HG03432 (cell line): ENCODE data around the gene EBI3.
"Not testable (repeated sequence)": the region's sequence is repeated elsewhere in the genome, so short reads cannot be mapped to it uniquely, and the experiment has no call there.

Source experiments
- ATAC-seq: cut with Tn5 transposase; IDR thresholded peaks from one replicate; pipeline ENCODE4 v1.9.1; 2021; ENCODE audit warnings: mild to moderate bottlenecking, moderate library complexity; ENCODE audit not compliant: unreplicated experiment

Gene EBI3

DNA sequence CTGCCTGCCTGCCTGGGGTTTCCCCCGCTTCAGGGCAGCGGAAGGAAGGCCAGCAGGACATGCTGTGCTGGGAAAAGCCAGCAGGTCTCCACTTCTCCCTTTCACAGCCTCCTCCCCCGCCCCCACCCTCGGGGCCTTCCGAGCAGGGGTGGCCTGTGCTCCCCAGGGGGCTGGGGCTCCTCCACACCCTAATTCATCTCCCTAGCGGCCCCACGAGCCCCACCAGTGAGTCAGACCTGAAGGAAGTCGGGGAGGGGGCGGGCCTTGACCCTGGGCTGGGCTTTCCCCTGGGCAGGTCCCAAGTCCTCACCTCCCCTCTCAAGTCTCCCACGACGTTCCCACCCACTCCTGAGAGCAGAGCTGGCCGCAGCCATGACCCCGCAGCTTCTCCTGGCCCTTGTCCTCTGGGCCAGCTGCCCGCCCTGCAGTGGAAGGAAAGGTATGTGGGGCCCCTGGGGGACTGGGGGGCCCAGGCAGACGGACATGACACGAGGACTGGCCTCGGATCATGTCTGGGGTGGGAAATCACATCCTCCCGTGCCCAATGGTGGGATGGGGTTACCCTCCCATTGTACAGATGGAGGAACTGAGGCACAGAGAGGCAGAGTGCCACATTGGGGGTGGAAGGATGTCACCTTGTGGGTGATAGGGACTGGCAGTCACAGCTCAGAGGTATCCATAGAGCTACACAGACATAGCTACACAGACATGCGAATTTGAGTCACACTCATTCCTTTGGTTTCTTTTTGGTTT lies at the start of gene EBI3:
TSS of gene EBI3 (plus strand) at position 345 of the 753 bp plus-strand sequence. CDS start at position 373, 28 bp downstream.
- peak; percentile 71 for ATAC-seq

DNA sequence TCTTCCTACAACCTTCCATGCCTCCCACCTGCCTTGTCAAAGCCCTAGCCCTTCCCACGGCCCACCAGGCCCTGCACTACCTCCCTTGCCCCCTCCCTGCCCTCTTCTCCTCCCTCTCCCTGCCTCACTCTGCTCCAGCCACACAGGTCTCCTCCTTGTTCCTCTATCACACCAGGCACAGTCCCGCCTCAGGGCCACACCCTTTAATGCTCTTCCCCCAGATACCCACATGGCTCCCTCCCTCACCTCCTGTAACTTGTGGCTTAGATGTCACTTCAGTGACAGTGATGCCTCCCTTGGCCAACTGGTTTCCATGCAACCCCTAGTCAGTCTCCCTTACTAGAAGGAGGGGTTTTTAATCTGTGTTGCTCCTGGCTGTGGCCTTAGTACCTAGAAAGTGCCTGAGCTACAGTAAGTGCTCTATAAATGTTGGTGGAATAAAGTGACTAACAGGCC lies 48.2 kb upstream of the EBI3 start:
- ATAC-seq: no peak

DNA sequence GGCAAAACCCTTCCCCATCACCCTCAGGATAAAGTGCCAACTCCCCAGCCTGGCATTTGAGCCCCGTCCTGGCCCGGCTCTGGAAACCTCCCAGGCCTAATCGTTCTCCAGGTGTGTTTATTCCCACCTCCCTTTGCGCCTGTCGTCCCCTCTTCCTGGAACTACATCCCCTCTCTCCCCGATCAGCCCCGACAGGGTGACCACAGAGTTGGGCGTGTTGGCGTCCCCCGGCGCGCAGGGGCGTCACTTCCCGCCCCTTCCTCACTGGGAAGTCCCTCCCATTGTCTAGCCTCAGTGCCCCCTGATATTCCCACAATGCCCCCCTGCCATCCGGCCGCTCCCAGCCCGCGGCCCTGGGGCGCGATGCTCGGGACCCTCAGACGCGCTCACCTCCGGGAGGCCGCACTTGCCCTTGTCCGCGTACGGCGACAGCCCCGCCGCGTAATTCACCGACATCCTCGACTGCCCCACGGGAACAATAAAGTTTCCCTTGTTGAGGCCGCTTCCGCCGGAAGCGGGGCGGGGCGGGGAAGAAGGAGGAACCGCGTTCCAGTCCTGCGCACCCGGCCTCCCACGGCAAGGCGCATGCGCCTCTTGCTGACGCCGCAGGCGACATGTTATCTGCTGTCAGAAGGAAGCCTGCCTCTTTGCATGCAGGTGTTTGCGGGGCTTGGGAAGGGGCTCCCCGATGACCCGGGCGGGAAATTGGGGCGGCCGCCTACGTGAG lies 47.1 kb upstream of the EBI3 start, which contains the start of the genes ANKRD24 and SIRT6:
TSS of gene ANKRD24 (plus strand) at position 606 of the 727 bp plus-strand sequence. CDS start 3,737 bp downstream, outside the sequence.
TSS of gene SIRT6 (minus strand) at position 480 of the 727 bp plus-strand sequence. CDS start at position 456, 24 bp downstream.
- peak; percentile 76 for ATAC-seq

DNA sequence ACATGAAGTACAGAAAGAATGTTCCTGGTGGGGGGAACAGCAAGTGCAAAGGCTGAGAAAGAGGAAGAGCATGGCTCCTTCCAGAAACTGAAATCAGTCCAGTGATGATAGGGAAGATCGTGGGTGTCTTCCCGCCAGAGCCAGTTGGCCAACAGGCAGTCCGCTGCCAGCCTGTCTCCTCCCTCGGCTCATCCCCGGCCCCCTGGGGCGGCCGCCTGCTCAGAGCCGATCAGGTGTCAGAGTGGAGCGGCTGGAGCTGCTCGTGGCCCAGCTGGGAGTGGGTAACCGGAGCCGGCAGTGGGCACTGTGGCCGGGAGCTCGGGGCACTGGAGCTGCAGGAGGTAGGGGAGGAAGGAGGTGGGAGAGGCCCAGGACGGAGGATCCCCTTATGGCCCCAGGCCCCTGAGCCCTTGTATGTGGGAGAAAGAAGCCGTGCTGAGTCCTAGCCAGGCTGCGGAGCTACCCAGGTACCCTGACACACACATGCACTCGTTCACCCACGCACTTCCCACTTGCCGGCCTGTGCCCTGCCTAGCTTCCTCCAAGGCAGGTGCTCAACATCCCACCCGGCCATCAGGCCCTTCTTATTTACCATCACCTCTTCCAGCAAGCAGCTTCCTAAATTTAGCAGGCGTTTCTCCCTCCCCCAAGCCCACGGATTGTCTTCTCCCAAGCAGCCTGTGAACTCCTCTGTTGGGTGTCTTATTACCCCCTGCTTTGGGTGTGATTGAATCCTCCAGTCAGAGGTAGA lies 45.2 kb upstream of the EBI3 start:
- no peak for ATAC-seq

DNA sequence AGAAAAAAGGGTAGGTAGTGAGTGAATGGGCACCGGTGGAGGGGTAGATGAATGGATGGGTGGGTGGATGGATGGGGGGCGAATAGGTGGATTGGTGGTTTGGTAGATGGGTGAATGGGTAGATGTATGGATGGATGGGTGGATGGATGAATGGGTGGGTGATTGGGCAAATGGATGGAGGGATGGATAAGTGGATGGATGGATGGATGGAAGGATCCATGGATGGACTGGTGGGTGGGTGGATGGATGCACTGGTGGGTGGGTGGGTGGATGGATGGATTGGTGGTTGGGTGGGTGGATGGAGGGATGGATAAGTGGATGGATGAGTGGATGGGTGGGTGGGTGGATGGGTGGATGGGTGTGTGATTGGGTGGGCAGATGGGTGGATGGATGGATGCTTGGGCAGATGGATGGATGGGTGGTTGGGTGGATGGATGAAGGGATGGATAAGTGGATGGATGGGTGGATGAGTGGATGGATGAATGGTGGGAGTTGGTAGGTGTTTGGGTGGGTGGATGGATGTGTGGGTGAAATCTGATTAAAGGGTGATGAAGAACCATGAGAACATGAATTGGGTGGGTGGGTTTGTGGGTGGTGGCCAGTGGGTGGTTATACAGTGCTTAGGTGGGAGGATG lies 44.5 kb upstream of the EBI3 start:
- ATAC-seq: no peak

DNA sequence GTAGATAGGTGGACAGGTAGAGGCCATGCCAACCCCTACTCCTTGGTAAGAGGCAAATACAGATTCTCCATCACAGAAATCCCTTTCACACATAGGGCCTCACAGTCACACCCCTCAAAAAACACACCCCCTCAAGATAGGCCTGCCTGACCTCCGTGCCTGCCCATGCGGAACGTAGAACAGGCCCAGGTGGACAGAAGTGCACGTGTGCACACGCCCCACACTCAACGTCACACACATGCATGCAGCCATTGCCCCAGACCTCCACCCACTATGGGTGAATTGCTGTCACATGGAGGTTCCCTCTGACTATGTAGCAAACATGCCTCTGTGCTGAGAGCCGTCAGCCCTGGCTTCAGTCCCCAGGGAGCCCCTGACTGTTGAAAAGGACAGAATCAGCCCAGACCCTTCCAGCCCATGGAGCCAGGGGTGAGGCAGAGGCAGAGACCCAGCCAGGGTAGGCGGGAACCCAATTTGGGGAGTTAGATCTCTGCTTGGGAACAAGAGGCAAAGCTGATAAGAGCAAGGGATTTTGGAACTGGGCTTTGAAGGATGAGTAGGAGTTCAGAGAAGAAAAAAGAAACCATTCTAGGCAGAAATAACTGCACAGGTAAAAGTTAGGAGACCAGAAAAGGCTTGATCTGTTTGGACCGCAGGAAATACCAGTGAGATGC lies 43.8 kb upstream of the EBI3 start:
- ATAC-seq: no peak

DNA sequence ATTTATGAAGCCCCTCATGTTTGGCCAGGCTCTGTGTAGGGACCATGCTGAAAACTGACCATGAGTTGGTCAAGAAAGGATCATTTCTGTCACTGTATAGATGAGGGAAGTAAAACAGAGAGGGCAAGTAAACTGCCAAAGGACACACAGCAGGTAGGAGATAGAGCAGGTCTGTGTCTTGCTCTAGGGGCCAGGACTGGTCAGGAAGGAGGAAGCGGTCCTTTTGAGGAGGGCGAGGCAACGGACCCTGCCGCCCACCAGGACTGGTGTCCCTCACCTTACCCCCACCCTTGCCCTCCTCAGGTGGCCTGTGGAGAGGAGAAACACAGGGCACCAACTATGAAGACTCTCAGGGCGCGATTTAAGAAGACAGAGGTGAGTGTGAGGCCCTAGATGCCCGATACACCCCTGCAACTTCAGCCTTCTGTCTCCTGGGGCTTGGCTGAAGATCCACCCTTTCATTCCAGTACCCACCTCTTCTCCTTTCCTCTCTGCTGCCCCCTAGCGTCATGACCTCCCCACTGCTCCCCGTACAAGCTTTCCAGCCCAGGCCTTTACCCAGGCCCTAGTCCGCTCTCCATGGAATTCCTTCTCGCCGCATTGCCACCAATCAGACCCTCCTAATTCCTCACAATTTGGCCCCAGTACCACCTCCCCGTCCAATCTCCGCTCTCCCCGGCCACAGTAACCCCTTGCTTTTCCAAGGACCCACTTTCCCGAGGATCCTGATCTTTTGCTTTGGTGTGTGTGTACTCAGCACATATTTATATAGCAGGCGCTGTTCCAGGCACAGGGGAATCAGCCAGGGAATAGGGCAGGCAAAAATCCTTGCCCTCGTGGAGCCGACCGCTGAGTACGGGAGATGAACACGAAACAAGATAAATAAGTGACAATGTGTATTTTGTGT lies 43.0 kb upstream of the EBI3 start:
- no peak for ATAC-seq

DNA sequence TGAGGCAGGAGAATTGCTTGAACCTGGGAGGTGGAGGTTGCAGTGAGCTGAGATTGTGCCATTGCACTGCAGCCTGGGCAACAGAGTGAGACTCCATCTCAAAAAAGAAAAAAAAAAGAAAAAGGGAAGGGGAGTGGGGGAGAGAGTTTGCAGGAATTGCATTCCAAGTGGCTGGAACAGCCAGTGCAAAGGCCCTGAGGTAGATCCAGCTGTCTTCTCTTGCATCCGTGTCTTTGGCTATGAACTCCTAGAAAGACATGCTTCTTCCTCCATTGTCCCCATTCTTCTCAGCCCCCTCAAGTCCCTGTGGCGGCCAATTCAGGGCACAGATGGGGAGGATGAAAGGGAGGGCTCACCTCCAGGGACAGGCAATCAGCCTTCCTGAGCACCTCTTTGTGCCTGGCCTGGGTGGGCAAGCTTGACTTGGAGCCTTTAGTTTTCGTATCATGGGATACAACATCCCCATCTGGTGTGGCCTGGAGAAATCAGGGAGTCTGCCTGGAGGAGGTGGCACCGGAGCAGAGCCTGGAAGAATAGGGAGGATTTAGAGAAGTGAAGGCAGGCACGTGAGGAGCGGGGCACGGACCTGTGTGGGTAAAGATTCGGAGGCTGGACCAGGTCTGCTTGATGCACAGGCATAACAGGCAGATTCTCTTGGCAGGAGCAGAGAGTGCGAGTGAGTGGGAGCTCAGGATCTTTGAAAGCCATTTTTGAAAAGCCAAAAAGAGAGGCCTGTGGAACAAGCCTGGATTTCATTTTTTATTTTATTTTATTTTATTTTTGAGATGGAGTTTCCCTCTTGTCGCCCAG lies 41.8 kb upstream of the EBI3 start:
- ATAC-seq: no peak

DNA sequence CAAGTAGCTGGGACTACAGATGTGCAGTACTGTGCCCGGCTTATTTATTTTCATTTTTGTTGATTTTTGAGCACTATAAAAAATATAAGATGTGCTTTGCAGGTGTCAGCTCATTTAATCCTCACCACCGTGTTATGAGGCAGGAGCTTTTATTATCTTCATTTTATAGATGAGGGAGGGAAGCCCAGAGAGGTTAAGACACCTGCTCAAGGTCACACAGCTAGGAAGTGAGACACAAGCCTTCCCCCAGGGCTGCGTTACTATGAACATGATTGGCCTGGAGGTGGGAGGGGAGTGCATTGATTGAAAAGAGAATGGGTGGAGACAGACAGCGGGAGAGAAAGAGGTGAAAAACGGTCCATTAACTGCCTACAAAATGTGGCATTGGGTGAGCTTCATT lies 39.7 kb upstream of the EBI3 start:
- ATAC-seq: no peak

DNA sequence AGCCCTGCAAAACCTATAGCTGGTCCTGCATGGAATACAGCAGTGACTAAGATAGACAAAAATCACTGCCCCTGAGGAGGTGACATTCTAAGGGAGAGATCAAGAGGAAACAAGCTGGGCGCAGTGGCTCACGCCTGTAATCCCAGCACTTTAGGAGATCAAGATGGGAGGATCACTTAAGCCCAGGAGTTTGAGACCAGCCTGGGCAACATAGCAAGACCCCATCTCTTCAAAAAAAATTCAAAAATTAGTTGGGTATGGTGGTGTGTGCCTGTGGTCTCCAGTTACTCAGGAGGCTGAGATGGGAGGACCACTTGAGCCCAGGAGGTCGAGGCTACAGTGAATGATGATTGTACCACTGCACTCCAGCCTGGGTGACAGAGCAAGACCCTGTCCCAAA lies 36.8 kb upstream of the EBI3 start:
- ATAC-seq: not testable (repeated sequence)

DNA sequence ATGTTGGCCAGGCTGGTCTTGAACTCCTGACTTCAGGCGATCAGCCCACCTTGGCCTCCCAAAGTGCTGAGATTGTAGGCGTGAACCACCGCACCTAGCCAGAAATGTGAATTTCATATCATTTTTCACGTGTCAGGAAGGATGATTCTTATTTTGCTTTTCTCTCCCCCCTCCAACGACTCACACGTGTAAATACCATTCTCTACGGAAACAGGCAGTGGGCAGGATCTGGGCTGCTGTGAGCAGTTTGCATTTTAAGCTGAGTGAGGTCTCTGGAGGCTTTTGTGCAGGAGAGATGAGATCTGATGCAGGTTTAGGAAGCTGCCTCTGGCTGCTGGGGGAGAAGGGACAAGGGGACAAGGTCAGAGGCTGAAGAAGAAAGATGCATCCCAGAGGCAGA lies 35.0 kb upstream of the EBI3 start:
- no peak for ATAC-seq

DNA sequence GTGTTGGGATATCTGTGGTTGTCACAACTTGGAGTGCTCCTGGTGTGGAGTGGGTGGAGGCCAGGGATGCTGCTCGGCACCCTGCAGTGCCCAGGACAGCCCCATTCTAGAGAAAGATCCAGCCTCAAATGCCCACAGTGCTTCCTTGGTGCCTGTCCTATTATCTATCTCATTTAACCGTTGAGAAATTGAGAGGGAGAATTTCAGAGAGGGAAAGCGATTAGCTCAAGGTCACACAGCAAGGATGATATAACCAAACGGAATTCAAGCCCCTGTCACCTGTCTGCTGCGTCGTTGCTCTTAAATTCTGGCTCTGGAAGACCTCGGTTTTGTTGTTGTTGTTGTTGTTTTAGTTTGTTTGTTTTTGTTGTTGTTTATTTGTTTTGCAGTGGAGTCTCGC lies 33.3 kb upstream of the EBI3 start:
- no peak for ATAC-seq

DNA sequence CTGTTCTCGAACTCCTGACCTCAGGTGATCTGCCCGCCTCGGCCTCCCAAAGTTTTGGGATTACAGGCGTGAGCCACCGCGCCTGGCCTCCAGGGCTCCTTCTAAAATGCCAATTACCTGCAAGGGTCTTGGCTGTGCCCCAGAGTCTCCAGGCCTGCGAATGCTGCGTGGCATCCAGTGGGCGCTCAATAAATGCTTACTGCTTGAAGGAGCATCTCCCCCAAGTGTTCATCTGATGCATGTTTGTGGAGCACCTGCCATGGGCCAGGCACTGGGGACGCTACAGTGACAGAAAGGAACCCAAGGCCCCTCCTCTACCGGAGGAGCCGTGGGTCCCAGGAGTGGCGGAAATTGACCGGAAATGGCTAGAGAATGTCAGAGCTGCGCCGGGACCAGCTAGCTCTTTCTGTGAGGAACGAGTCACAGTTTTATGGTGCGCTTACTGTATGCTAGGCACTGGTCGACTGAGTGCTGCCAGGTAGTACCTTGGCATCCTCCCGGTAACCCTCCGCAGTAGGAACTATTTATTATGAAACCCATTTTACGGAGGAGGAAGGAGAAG lies 32.7 kb upstream of the EBI3 start:
- ATAC-seq: no peak

DNA sequence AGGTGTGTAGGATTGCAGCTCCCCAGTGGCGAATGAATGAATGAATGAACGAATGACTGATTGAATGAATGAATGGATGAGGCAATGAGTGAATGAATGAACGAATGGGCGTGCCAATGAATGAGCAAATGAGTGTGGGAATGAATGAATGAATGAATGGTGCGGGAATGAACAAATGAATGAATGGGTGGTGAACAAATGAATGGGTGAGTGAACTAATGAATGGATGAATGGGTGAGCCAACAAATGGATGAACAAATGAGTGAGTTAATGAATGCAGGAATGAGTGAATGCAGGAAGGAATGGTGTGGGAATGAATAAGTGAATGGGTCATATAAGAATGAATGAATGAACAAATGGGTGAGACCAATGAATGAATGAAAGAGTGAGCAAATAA lies 32.1 kb upstream of the EBI3 start:
- ATAC-seq: no peak

DNA sequence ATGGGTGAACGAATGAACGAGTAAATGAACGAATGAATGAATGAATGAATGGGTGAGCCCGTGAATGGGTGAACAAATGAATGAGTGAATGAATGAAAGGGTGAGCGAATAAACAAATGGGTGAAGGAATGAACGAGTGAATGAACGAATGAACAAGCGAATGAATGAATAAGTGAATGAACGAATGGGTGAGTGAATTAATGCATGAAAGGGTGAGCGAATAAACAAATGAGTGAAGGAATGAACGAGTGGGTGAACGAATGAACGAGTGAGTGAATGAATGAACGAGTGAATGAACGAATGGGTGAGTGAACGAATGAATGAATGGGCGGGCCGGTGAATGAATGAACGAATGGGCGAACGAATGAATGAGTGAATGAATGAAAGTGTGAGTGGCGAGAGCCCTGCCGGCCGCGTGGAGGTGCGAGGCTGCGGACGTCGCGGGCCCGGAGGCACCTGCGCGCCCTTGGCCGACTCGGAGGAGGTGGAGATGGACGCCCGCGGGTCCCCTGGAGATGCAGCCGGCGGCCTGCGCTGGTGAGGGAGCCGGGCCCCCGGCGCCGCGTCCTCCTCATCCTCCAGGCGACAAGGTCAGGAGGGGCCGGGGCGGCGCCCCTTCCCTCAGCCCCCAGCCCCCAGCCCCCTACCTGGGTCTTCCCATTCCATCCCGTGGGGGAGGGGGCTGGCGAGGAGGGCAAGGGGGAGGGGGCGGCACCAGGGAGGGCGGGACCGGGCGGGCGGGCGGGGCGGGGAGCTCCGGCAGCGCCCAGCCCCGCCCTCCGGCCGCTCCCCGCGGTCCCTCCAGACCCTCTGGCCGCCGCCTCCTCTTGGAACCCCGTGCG lies 31.5 kb upstream of the EBI3 start:
- no peak for ATAC-seq

DNA sequence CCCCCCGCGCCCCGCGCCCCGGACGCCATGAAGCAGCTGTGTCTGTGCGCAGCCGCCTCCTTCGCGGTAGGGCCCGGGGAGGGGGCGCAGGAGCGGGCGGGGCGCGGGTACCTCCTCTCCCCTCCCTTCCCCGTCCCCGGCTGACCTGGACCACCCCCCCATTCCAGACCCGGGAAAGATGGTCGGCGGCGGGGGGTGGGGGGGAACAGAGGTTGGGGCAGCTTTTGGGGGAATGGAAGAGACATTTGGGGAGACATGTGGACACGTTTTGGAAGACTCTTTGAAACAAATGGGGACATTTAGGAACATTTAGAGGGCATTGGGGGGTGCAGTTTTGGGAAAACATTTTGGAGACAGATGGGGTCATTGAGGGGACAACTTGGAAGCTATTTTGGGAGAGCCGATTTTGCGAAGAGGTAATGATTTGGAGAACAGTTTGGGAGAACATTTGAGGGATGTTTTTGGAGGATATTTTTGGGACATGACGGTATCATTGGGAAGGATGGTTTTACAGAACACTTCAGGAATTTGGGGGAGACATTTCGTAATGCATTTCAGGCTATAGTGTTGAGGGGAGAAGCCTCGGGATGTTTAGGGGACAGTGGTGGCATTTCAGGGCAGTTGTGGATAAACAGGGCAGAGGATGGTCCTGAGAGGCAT lies 30.7 kb upstream of the EBI3 start:
- ATAC-seq: no peak
